ENCODE data around the gene PURB.
A peak's percentile ranks its signal among the peaks of the same experiment; 100 is the strongest.
"Not testable (repeated sequence)": the region's sequence is repeated elsewhere in the genome, so short reads cannot be mapped to it uniquely, and the experiment has no call there.

PURB gene

DNA sequence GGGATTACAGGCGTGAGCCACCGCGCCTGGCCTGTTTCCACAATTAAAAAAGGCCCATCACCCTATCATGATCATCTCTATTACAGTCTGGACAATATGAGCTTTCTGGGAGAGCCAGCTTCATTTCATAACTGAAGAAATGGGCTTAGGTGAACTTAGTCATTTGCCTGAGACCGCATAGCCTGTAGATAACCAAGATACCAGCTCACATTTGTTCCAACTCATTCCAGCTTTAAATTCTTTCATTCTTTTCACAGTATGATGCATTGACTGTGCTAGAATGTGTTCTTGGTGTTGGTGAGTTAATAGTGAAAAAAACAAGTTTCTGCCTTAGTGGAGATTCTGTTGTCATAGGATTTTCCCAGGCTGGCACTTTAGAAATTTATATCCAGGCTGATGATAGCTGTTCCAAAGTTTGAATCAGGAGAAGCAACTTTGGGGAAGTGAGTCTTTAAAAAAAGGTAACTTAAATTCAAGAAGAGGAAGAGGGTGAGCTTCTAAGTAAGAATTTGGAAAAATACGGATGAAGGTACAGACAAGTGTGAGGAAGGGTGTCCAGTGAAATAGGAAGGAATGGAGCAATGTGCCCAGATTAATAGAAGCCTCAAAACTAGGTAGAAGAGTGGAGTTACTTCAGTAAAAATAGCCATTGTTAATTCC is 35.3 kb downstream of the PURB start:
- DNase-seq, result no peak

DNA sequence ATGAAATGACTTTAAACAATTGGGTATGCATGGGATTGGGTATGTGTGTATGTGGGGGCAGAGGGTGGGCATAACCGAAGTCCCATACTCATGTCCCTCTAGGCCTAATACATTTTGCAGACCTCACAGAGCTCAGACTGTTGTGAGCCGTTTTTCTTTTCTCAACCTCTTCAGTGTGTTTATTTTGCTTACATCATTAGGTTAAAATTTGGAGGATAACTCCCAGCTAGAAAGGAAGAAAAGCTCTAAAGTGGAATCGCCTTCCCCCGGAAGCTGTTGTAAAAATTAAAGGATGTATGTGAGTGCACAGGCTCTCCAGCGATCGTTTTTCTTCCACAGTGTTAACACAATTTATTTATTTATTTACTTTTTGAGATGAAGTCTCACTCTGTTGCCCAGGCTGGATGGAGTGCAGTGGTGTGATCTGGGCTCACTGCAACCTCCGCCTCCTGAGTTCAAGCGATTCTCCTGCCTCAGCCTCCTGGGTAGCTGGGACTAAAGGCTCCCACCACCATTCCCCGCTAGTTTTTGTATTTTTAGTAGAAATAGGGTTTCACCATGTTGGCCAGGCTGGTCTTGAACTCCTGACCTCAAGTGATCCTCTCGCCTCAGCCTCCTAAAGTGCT is 36.0 kb downstream of the PURB start:
- no peak for DNase-seq

DNA sequence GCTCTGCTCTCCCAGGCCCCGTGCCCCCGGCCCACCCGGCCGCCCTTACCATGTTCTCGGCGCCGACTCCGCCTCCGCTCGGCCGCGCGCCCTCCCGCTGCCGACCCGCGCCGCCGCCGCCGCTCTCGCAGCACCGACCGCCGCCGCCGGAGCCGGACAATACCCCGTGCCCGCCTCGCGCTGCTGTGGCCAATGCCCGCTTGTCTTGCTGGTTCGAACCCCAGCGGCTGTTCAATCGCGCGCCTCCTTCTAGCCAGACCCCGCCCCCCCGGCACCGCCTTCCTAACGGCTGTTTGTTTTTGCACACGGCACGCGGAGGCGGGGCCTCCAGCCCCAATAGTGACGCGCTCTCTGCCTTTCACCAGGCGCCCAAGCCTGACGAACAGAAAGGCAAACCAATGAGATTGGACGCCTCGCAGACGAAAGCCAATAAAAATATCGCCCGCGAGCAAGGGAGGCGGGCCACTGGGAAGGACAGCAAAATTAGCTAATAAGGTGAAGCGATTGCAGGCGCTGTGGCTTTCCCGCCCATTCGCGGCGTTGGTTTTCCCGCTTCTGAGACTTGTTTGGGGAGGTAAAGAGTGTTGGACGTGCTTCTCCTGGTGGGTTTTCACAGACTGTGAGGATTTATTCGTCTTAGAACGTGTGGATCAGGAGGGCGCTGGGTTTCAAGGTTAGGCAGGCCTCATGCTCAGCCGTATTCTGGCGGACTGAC is 37.3 kb downstream of the PURB start, which contains the start of gene H2AZ2:
Gene H2AZ2, minus strand, starts transcription at position 168 of the 715 bp plus-strand sequence. Its CDS starts 116 bp downstream, at position 52.
- peak; percentile 100 for DNase-seq

DNA sequence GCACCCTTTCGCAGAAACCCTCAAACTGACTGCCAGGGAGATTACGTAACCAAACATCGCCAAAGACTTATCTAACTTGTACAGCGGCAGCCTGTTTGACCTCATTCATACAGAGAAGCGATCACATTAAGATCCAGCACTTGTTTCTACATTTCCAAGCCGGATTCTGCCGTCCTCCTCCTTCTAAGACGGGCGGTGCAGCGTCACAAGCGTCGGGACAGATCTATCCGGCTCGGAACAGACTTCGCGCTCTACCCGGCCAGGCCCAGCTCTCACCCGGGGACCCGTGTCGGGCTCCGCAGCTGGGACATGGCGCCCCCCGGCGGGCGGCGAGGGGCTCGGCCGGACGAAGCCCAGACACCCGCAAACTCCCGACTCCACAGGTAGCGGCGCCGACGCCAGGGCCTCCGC is 37.8 kb downstream of the PURB start:
- peak; percentile 93 for DNase-seq

DNA sequence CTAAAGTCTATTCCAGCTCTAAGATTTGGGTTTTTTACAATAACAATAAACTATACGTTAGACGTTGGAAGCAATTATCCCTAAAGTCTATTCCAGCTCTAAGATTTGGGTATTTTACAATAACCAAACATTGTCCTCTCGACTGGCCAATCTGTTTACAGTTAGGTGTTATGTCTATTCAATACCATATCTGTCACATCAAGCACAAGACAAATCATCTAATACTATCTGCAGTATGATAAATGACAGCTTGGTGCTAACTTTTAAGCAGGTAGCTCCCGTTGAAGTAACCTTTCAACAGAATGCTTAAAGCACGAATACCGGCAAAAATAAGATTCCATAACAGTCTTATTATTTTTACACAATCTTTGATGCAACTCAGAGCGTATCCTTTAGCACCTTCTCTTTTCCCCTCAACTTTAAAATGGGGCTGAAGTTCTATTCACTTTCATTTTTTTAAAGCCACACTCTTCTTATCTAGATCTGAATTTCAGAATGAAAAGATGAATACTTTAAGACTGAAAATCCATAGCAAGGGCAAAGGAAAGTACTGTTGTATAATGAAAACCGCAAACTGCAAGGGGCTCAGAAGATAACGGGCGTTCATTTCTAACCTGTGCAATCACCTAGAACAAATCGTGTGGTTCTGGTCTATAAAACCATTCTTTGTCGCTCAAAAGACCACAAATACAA is 38.4 kb downstream of the PURB start:
- DNase-seq, result no peak

DNA sequence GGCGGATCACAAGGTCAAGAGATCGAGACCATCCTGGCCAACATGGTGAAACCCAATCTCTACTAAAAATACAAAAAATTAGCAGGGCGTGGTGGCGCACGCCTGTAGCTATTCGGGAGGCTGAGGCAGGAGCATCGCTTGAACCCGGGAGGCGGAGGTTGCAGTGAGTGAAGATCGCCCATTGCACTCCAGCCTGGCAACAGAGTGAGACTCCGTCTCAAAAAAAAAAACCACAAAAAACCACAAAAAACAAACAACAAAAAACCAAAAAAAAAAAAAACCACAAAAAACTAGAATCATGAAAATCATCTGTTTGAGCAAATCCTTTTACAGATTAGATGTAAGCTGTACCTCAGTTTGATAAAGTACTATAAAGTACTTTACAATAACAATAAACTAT is 38.9 kb downstream of the PURB start:
- DNase-seq, result not testable (repeated sequence)

DNA sequence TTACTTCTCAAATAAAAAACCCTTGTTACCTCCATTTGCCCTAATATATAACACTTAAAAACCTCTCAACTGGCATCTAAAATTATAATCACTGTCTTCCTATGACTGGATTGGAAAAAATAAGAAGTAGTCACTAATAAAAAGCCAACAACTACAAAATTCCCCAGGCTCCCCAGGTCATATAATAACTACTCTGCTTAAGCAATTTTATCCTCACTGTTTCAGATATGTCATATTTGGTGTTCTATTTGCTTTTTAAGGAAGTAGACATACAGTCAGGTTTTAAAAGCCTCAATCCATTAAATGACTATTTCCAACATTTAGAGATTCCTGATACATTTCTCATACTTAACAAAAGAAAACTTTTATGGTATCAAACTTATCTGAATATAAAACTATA is 39.9 kb downstream of the PURB start:
- DNase-seq, result no peak

DNA sequence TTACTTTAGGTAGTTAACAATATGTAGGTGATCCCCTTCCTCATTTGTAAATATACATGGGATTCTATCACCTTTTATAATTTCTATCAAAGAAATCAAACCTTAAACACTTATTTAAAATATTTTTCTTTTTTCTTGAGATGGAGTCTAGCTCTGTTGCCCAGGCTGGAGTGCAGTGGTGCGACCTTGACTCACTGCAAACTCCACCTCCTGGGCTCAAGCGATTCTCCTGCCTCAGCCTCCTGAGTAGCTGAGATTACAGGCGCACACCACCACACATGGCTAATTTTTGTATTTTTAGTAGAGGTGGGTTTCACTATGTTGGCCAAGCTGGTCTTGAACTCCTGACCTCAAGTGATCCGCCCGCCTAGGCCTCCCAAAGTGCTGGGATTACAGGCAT is 41.9 kb downstream of the PURB start:
- not testable (repeated sequence) for DNase-seq

DNA sequence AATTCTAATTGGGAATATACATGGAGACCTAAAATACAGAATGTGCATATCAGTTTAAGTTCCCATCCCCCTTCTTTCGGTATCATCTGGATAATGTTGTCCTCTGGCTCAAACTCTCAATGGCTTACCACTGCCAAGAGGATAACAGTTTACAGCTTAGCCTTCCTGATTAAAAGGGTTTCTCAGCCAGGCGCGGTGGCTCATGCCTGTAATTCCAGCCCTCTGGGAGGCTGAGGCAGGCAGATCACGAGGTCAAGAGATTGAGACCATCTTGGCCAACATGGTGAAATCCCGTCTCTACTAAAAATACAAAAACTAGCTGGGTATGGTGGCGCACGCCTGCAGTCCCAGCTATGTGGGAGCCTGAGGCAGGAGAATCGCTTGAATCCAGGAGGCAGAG is 42.7 kb downstream of the PURB start:
- DNase-seq, result not testable (repeated sequence)

DNA sequence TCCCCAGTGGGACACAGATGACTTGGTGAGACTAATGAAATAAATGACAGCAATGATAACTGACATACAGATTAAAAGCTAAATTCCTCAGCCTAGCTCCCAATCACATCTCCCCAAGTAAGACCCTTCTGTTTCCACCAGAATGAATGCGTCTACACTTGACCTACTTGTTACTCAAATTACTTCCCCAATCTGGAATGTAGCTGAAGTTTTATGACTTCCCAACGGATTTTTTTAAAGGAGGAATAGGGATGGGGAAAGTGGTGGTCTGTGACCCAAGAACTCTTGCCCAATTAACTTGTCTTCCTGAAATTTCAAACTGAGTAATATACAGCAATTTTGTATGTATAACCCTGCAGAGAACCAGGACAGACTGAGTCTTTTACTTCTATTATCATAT is 46.6 kb downstream of the PURB start:
- no peak for DNase-seq

DNA sequence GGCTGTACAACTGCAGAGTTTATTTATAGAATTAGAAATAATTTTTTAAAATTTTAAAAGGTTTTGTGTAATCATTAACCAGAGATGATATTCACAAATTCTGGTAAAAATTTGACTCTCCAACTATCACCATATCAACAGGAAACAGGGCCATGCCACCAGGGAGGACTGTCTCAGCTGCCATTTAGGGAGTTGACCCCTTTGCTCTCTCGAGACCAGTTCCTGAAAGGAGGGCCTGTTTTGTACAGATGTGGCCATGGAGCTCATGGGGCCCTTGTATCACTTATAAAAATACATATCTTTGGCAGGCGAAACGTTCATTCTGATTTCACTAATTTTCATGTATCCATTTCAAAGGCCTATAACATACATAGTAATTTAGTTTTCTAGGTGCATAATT is 57.8 kb downstream of the PURB start:
- DNase-seq, result no peak
